SU-DHL-6 (cell line): ENCODE data around the gene TP53I13.

ENCODE experiments used
- CTCF ChIP-seq: fragments of 200-600 bp; sonication (generic); IDR thresholded peaks from one replicate; pipeline ENCODE4 v1.5.1; 2017; ENCODE audit warnings: antibody characterized with exemption, mild to moderate bottlenecking, low read length, moderate library complexity; ENCODE audit not compliant: insufficient read depth, poor library complexity, severe bottlenecking
- EZH2phosphoT487 ChIP-seq: fragments of 200-600 bp; sonication (generic), shearing (Covaris generic); conservative IDR thresholded peaks from 2 replicates; pipeline ENCODE4 v1.6.1; 2018; ENCODE audit warnings: mild to moderate bottlenecking, antibody characterized with exemption, low read length, moderate library complexity, mixed read lengths

GRCh38 chr17:29597361-29598172 lies 29.1 kb downstream of the TP53I13 start:
- TF ChIP-seq CTCF: no peak
- no peak for TF ChIP-seq EZH2phosphoT487
